ENCODE data around the gene MRPL42.
A peak's percentile ranks its signal among the peaks of the same experiment; 100 is the strongest.

MRPL42 gene

GRCh38 chr12:93500667-93501066 lies 33.4 kb downstream of the MRPL42 start:
- DNase-seq: no peak

DNA sequence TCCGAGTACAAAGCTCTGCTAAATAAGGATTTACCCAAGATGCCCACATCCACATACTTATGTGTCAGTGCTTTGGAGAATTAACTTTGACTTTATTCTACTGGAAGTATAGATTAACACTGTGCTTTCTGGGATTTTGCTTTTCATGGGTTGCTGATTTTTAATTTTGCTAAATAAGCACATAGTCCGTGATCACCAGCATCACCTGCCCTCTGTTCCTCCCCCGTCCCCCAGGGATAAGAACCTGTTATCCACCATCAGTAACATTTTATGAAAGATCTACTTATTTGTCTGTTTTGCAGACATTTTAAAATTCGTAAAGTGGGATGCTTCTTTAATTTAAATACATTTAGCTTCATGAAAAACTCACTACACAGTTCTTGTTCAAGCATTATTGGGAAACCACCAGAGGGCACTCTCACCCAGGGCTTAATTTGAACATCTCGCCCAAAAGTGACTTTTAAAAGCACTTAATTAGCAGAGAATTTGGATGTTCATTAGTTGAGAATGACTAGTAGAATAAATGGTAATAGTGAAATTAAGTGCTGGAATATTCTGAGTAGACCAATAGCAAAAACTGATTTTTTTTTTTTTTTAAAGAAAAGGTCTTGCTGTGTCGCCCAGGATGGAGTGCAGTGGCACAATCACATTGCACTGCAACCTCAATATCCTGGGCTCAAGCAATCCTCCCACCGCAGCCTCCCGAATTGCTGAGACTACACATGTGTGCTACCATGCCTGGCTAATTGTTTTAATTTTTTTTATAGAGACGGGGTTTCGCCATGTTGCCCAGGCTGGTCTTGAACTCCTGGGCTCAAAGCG lies 35.7 kb downstream of the MRPL42 start:
- peak; percentile 54 for DNase-seq

GRCh38 chr12:93507165-93507564 lies 39.9 kb downstream of the MRPL42 start:
- no peak for DNase-seq

GRCh38 chr12:93509506-93509905 lies 42.2 kb downstream of the MRPL42 start:
- no peak for DNase-seq

DNA sequence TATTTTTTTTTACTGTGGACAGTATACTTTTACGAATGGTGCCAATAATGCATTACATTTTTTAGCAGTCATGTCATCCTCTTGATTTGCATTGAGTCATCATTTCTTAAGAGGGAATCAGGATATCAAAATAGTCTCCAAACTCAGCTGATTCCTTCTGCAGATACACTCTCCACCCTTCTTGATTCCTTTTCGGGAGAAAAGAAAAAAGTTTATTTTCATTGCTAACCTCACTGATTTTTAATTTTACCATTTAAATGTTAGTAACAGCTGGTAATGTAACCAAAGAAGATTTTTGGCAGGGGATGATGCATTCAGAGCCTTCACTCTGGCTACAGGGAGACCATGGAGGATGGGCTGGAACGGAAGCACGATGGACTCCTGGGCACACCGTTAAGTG lies 47.5 kb downstream of the MRPL42 start:
- DNase-seq: no peak

GRCh38 chr12:93518725-93519124 lies 51.4 kb downstream of the MRPL42 start:
- DNase-seq: no peak

- DNase-seq: no peak
Observed at GRCh38 chr12:93519859-93520258, 52.5 kb downstream of the MRPL42 start.

- no peak for DNase-seq
Observed at GRCh38 chr12:93520454-93520853, 53.1 kb downstream of the MRPL42 start.

DNA sequence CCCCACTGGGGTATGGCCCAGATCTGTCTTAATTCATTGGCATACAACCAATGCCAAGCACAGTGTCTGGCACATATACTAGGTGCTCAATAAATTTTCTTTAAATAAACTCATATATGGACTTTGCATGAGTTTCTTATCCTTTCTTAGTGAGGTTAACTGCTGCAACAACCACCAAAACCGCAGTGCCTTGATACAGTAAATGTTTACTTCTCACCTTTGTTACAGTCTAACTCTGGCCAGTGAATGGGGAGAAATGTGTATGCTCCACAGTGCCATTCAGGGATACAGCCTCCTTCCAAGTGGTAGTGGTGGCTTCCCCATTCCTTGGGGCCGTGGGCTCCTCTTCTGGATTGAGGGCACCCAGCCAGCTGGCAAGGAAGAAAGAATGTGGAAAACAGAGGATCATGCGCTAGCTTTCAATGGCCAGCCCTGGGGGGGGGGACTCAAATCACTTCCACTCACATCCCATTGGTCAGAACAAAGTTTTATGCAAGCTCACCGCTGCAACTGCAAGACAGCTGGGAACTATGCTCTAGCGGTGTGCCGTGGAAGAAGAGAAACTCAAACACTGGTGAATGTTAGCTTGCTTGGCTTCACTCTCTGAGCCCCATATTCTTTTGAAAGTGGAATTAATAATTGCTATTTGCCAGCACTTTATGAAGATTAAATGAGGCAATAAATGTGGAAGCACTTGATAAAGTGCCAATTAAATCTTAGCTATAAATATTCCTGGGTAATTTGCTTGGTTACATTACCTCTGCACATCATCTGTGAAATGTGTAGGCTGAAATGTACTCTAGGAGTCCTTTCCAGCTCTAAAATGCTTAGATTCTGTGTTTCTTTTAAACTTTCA lies 54.1 kb downstream of the MRPL42 start:
- DNase-seq: no peak

GRCh38 chr12:93524386-93525133 lies 57.2 kb downstream of the MRPL42 start:
- no peak for DNase-seq

GRCh38 chr12:93526786-93527428 lies 59.6 kb downstream of the MRPL42 start:
- no peak for DNase-seq

DNA sequence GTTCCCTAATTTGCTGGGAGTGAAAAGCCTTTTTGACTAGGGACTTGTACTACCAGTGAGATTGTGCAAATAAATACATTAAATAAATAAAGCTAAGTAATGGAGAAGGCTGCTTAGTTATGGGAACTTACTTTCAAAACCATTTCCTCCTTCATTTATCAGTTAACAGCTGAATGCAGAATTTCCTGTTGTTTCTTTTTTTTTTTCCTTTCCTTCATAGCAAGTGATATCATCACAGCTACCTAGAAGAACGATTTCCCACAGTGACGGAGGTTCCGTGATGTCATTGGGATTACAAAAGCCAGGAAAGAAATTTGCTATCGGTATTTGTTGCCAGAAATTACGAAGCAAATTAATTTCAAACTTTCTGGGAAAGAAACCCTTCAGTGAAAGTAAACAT lies 63.0 kb downstream of the MRPL42 start:
- DNase-seq: no peak

DNA sequence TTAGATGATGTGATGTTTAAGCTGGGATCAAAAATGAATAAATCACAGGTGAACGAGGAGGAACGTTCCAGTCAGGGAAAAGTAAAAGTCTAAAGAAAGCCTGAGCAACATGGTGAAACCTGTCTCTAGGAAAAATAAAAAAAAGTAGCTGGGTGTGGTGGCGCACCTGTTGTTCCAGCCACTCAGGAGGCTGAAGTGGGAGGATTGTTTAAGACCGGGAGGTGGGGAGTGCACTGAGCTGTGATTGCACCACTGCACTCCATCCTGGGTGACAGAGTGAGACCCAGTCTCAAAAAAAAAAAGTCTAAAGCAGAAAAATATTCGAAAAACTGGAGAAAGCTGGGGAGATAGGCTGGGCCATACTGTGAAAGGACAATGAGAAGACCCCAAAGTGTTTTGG lies 66.0 kb downstream of the MRPL42 start:
- no peak for DNase-seq

DNA sequence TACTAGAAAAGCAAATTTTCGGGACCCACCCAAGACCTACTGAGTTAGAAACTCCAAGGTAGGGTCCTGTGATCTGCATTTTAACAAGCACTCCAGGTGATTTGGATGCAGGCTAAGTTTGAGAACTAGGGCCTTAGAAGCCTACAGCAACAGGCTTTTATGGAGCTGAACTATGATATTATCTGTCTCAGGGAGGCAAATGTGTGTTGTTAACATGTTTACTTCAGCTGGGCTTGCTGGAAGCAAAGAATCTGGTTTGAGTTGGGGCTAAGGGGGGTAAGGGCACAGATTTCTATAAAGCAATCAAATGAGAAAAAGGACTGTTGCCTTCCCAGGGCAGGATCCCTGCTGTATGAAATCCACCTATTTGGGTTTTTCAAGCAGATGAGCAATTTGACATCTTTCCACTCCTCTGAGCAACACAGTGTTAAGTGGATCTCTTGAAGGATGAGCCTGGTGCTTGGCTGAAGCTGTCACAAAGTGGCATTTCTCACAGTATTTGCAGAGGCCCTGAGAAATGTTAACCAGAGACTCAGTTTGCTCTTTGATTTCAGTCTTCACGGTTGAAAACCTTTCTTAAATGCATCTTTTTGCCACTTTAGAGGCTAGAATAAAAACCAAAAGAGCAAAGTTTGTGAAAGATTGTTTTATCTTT lies 68.9 kb downstream of the MRPL42 start:
- no peak for DNase-seq

DNA sequence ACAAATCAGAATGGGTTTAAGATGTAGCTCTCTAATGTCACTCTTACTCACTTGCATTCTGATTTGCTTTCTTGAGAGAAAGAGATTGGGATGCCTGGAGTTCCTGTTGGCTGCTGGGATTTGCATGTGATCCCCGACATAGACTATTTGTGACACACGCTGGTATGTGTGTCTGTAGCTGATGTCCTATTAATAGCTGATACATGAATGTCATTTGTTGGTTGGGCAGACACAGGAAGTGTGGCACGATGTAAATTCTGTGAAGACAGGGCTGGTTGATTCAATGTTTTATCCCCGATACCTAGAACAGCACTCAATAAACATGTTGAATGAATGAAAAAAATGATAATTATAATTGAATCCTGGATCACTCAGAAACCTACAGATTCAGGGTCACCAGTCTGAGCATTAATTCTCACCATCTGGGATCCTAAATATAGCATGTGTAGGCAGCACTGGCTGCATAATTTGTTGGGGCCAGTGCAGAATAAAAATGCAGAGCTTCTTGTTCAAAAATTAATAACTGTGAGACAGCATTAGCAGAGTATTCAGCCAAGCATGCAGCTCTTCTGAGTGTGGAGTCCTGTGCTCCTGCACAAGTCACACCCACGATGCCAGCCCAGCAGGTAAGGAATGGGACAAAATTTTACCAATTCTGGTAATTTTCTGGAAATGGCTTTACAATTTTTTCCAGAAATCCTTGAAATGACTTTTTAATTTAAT lies 69.6 kb downstream of the MRPL42 start:
- DNase-seq: no peak

- DNase-seq: no peak
Observed at GRCh38 chr12:93537769-93538168, 70.5 kb downstream of the MRPL42 start.

GRCh38 chr12:93539821-93540220 lies 72.5 kb downstream of the MRPL42 start:
- no peak for DNase-seq

- DNase-seq: no peak
Observed at GRCh38 chr12:93540466-93540865, 73.2 kb downstream of the MRPL42 start.

DNA sequence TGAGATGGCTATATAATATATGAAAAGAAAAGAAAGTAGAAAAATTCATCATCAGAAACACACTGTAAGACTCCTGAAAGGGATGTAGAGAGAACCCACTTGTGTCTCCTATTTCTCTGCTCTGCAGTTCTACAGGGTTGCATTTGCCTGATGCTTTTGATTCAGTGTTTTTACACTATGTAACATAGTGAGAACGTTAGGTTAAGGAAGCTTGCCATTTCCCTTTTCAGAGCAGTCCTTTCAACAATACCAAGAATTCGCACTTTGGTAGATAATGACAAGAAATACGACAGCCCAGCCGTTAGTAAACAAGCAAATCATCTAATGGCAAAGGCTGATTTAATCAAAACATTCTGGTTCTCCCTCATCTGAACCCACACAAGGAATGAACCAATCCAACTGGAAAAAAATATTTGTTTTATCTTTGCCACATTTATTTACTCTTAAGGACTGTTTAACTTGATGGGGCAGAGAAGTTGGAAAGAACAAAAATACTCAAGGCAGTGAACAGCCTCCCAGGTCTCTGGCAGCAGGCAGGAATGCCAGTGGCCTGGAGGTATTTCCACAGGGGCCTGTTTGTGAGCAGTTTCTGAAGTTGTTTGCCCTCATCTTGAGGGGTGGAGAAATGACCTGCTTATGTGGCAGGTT lies 74.4 kb downstream of the MRPL42 start:
- DNase-seq: no peak

DNA sequence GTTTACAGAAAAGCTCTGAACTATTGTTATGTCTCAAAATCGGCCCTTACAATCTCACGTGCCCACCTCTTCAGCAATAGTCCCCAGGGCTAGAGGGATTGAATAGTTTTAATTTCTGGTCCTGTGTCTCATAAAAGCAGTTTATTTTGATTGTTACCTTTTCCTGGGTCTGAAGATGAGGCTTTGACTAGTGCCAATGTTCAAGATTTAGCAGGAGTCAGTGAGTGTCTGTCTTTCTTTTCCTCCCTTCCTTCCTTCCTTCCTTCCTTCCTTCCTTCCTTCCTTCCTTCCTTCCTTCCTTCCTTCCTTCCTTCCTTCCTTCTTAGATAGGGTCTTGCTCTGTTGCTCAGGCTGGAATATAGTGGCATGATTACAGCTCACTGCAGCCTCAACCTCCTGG lies 80.5 kb downstream of the MRPL42 start:
- DNase-seq: no peak

DNA sequence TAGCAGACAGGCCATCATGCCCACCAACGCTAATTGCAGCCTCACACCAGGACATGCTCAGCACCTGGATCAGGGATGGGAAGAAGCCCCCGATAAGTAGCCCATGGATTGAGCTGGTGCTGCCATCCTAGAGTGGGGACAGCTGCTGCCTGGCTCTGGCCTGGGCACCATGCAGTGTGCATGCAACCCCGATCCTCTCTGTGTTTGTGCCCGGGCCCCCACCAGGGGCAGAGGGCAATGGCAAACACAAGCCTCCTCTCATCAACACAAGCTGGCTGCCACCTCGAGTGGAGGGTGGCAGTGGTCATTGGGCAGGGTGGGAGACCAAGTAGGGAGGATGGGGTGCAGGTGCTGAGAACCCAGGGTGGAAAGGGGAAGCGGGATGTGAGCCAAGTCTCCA lies 81.9 kb downstream of the MRPL42 start:
- DNase-seq: no peak

Data from stimulated activated naive CD4-positive, alpha-beta T cell treated with Interleukin-2 at 50 U/mL for 16 hours (primary cell).